OCI-LY1 (cell line): ENCODE data around the gene NGFR.

Experiments
- EZH2 ChIP-seq: fragments of 200-600 bp; sonication (generic), shearing (Covaris generic); IDR thresholded peaks from 2 replicates; pipeline ENCODE4 v1.8.0; 2017; ENCODE audit warnings: borderline replicate concordance, mixed run types, mild to moderate bottlenecking, antibody characterized with exemption, low read length, moderate library complexity, mixed read lengths
- TF ChIP-seq, protein P1 (sequence below): fragments of 200-600 bp; sonication (generic), shearing (Covaris generic); IDR thresholded peaks from 2 replicates; pipeline ENCODE4 v1.5.1; 2017; ENCODE audit warnings: mild to moderate bottlenecking, antibody characterized with exemption, low read length, moderate library complexity, mixed read lengths

DNA sequence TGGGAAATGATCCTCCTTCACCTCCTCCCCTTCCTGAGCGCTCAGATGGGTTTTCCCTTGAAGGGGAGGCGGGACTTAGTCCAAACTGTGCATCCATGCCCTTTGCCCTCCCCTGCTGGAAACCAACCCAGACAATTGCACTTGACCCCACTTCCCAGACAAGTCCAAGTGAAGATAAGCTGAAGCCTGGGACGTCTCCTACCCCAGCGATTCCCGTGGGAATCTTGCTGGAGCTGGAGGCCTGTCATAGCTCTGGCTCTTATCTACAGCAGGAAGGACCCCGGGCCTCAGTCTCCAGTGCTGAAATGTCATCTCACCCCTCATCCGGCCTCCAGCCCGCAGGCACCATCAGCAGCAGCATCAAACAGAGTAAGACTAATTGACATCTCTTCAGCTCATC is 6.5 kb upstream of the NGFR start:
- TF ChIP-seq, protein P1, sequence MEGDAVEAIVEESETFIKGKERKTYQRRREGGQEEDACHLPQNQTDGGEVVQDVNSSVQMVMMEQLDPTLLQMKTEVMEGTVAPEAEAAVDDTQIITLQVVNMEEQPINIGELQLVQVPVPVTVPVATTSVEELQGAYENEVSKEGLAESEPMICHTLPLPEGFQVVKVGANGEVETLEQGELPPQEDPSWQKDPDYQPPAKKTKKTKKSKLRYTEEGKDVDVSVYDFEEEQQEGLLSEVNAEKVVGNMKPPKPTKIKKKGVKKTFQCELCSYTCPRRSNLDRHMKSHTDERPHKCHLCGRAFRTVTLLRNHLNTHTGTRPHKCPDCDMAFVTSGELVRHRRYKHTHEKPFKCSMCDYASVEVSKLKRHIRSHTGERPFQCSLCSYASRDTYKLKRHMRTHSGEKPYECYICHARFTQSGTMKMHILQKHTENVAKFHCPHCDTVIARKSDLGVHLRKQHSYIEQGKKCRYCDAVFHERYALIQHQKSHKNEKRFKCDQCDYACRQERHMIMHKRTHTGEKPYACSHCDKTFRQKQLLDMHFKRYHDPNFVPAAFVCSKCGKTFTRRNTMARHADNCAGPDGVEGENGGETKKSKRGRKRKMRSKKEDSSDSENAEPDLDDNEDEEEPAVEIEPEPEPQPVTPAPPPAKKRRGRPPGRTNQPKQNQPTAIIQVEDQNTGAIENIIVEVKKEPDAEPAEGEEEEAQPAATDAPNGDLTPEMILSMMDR = no peak
- TF ChIP-seq EZH2 = no peak
